ENCODE measurements around the gene CDX1. TPM values are rescaled to one million over a fixed set of nuclear protein-coding genes. Genes with fewer than 3 reads are reported as not detected.

CDX1 gene
- polyA plus RNA-seq, 3 donors = not detected

DNA sequence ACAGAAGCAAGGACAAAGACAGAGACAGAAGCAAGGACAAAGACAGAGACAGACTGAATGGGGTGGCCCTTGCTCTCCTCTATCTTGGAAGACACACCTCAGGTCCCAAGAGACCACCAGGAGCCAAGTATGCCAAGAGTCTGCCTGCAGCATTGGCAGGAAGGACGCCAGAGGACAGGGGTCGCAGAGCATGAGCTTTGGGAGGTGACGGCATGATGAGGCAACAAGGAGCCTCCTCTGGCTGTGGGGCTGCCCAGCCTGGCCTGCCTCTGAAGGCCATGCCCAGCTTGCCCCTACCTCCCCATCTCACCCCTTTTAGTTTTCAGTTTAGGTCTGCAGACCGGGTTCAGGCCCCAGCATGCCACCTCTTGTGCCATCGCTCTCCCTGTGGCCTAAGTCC, 28.6 kb upstream of the CDX1 start:
- H3K4me2 ChIP-seq (replicated peaks; ENCODE audit: extremely low read depth, low read length, poor library complexity, severe bottlenecking) = no peak overlapping the region
- peaks cover 0 to 3% of the 10 kb centered on the region in 2 donors for H3K36me3 Mint-ChIP-seq
- no peak overlapping the region for H3K4me3 ChIP-seq (replicated peaks in 1 of 3; ENCODE audit: low read depth in 2 of 3, low read length in 3 of 3)
- H4K20me1 ChIP-seq (ENCODE audit: insufficient read depth, low read length) = no peaks in the 10 kb centered on the region
- no peak for DNase-seq
- H3K79me2 ChIP-seq (ENCODE audit: insufficient read depth, low read length) = no peaks in the 10 kb centered on the region
- peak overlapping the region in 2 of 7 donors; percentile 11 to 57 for H3K27ac Mint-ChIP-seq
- intact Hi-C loops (cut with micrococcal nuclease) = loop anchor here in 1 of 2 donors (10.0 kb wide), 1 partner anchor 207 kb away; no protein-coding TSS in a partner anchor
- H3K4me1 ChIP-seq (ENCODE audit: control insufficient read depth in 1 of 2, insufficient read depth in 2 of 2, low read length in 2 of 2) = peaks cover 10 to 11% of the 10 kb centered on the region in 2 donors
- TF ChIP-seq, protein P1, sequence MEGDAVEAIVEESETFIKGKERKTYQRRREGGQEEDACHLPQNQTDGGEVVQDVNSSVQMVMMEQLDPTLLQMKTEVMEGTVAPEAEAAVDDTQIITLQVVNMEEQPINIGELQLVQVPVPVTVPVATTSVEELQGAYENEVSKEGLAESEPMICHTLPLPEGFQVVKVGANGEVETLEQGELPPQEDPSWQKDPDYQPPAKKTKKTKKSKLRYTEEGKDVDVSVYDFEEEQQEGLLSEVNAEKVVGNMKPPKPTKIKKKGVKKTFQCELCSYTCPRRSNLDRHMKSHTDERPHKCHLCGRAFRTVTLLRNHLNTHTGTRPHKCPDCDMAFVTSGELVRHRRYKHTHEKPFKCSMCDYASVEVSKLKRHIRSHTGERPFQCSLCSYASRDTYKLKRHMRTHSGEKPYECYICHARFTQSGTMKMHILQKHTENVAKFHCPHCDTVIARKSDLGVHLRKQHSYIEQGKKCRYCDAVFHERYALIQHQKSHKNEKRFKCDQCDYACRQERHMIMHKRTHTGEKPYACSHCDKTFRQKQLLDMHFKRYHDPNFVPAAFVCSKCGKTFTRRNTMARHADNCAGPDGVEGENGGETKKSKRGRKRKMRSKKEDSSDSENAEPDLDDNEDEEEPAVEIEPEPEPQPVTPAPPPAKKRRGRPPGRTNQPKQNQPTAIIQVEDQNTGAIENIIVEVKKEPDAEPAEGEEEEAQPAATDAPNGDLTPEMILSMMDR (IDR thresholded peaks at IDR 0.05) = no peak
- peaks cover 15% of the 10 kb centered on the region for H3K4me1 Mint-ChIP-seq
- no peaks in the 10 kb centered on the region for H3K27me3 ChIP-seq (ENCODE audit: control insufficient read depth in 2 of 2, insufficient read depth in 2 of 2, low read length in 2 of 2)
- no peak overlapping the region for H3K9ac ChIP-seq (ENCODE audit: insufficient read depth, low read length, poor library complexity, severe bottlenecking)
- no peak overlapping the region for H2AFZ ChIP-seq (ENCODE audit: insufficient read depth, low read depth, low read length, poor library complexity, severe bottlenecking)
- H3K27ac ChIP-seq (ENCODE audit: low read depth in 1 of 2, low read length in 2 of 2) = no peak overlapping the region
- 71% methylated on average over 3 of the region's 5 CpGs for WGBS (ENCODE audit: insufficient coverage)
- H3K9me3 Mint-ChIP-seq = no peaks in the 10 kb centered on the region
- H3K27me3 Mint-ChIP-seq (ENCODE audit: low read depth in 3 of 3) = peaks cover 2 to 10% (median 7%) of the 10 kb centered on the region in 3 donors
- H3K36me3 ChIP-seq (replicated peaks in 1 of 2; ENCODE audit: control insufficient read depth in 1 of 2, insufficient read depth in 2 of 2, low read length in 2 of 2) = no peaks in the 10 kb centered on the region
- no peak overlapping the region for H3K4me3 Mint-ChIP-seq
- H3K9me3 ChIP-seq (replicated peaks in 1 of 2; ENCODE audit: control insufficient read depth in 1 of 2, insufficient read depth in 1 of 2, low read length in 2 of 2) = no peaks in the 10 kb centered on the region

DNA sequence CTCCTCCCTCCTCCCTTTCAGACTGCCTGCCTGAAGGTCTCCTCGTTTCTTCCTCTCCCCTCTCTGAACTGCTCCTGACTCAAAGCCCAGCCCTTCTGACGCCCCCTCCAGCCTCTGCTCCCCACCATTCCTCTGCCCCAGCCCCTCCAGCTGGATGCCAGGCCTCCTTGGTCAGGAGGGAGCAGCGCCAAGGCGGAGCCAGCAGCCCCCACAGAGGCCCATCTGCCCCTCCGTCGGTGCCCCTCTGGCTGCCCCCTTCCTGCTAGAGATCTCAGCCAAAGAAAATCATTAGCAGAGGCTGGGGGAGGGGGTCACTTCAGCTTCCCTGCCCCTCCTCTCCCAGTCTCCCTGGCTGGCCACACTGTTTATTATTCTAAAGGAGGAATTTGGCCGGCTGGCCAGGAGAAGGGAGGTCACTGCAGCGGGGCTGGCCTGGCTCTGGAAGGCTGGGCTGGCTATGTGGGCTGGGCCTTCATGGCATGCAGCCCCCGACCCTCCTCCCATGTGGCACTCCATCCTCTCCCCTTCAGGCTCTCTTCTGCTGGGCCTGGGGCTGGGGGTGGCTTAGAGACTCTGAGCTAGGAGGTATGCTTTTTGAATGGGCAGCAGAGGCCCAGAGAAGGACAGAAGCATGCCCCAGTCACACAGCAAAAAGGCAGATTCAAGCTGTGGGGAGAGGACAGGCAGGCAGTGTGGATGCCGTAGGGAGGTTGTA, 27.9 kb upstream of the CDX1 start:
- Mint-ChIP-seq H3K36me3 (peaks cover 0 to 3% of the 10 kb centered on the region in 2 donors), H3K4me3 (no peak overlapping the region), H3K27ac (peak overlapping the region in 1 of 7 donors; percentile 11), H3K4me1 (peaks cover 20% of the 10 kb centered on the region), H3K9me3 (no peaks in the 10 kb centered on the region), H3K27me3 (ENCODE audit: low read depth in 3 of 3) (peaks cover 2 to 10% (median 4%) of the 10 kb centered on the region in 3 donors)
- H3K27ac ChIP-seq (ENCODE audit: low read depth in 1 of 2, low read length in 2 of 2) = no peak overlapping the region
- no peaks in the 10 kb centered on the region for H3K79me2 ChIP-seq (ENCODE audit: insufficient read depth, low read length)
- WGBS (ENCODE audit: insufficient coverage) = 73% methylated on average over 6 of the region's 10 CpGs
- TF ChIP-seq, protein P1 (IDR thresholded peaks at IDR 0.05) = no peak
- intact Hi-C loops (cut with micrococcal nuclease) = loop anchor here in 1 of 2 donors (10.0 kb wide), 1 partner anchor 206 kb away; no protein-coding TSS in a partner anchor
- H3K4me3 ChIP-seq (replicated peaks in 1 of 3; ENCODE audit: low read depth in 2 of 3, low read length in 3 of 3) = no peak overlapping the region
- H3K27me3 ChIP-seq (ENCODE audit: control insufficient read depth in 2 of 2, insufficient read depth in 2 of 2, low read length in 2 of 2) = no peaks in the 10 kb centered on the region
- no peak for DNase-seq
- H3K4me2 ChIP-seq (replicated peaks; ENCODE audit: extremely low read depth, low read length, poor library complexity, severe bottlenecking) = no peak overlapping the region
- H3K36me3 ChIP-seq (replicated peaks in 1 of 2; ENCODE audit: control insufficient read depth in 1 of 2, insufficient read depth in 2 of 2, low read length in 2 of 2) = no peaks in the 10 kb centered on the region
- H3K4me1 ChIP-seq (ENCODE audit: control insufficient read depth in 1 of 2, insufficient read depth in 2 of 2, low read length in 2 of 2) = peaks cover 18% of the 10 kb centered on the region in 2 donors
- no peak overlapping the region for H3K9ac ChIP-seq (ENCODE audit: insufficient read depth, low read length, poor library complexity, severe bottlenecking)
- no peaks in the 10 kb centered on the region for H4K20me1 ChIP-seq (ENCODE audit: insufficient read depth, low read length)
- H2AFZ ChIP-seq (ENCODE audit: insufficient read depth, low read depth, low read length, poor library complexity, severe bottlenecking) = no peak overlapping the region
- H3K9me3 ChIP-seq (replicated peaks in 1 of 2; ENCODE audit: control insufficient read depth in 1 of 2, insufficient read depth in 1 of 2, low read length in 2 of 2) = no peaks in the 10 kb centered on the region
